SK-N-SH treated with all-trans-retinoic acid at 6 μM for 48 hours (cell line): ENCODE data around the gene EFEMP1.

Source experiments
- ATAC-seq: fragments of 200-7000 bp; cut with Tn5 transposase; 3 replicates; pipeline ENCODE4 v1.9.1; 2020; ENCODE audit warnings: mild to moderate bottlenecking, moderate library complexity
- BACH2 ChIP-seq: fragments of 250-450 bp; sonication (Bioruptor Pico); IDR thresholded peaks from 2 replicates; pipeline ENCODE4 v1.9.0; 2021; ENCODE audit warnings: mild to moderate bottlenecking, borderline replicate concordance
- CSDC2 ChIP-seq: fragments of 250-450 bp; sonication (Bioruptor Pico); IDR thresholded peaks from 2 replicates; pipeline ENCODE4 v1.5.0; 2020; ENCODE audit warnings: mild to moderate bottlenecking, moderate library complexity
- GLIS3 ChIP-seq: fragments of 250-450 bp; sonication (Bioruptor Pico); IDR thresholded peaks from 2 replicates; pipeline ENCODE4 v1.5.0; 2020; ENCODE audit warnings: mild to moderate bottlenecking, moderate library complexity
- OSR1 ChIP-seq: fragments of 250-450 bp; sonication (Bioruptor Pico); IDR thresholded peaks from 2 replicates; pipeline ENCODE4 v1.8.0; 2022; ENCODE audit warnings: moderate library complexity, mild to moderate bottlenecking, inconsistent platforms
- RARB ChIP-seq: fragments of 250-450 bp; sonication (Bioruptor Pico); IDR thresholded peaks from 2 replicates; pipeline ENCODE4 v1.8.0; 2021; ENCODE audit warnings: mild to moderate bottlenecking, moderate library complexity
- TCF4 ChIP-seq: fragments of 250-450 bp; sonication (Bioruptor Pico); IDR thresholded peaks from 2 replicates; pipeline ENCODE4 v1.8.0; 2021; ENCODE audit warnings: mild to moderate bottlenecking, moderate library complexity, borderline replicate concordance
- TOX ChIP-seq: fragments of 250-450 bp; sonication (Bioruptor Pico); IDR thresholded peaks from 2 replicates; pipeline ENCODE4 v1.8.0; 2021; ENCODE audit warnings: mild to moderate bottlenecking, moderate library complexity, borderline replicate concordance
- ZC3H10 ChIP-seq: fragments of 250-450 bp; sonication (Bioruptor Pico); IDR thresholded peaks from 2 replicates; pipeline ENCODE4 v1.5.1; 2021; ENCODE audit warnings: mild to moderate bottlenecking, moderate library complexity
- TF ChIP-seq, protein P1 (sequence below): fragments of 250-450 bp; sonication (Bioruptor Pico); IDR thresholded peaks from 2 replicates; pipeline ENCODE4 v1.5.0; 2020; ENCODE audit warnings: mild to moderate bottlenecking, moderate library complexity

Gene EFEMP1

DNA sequence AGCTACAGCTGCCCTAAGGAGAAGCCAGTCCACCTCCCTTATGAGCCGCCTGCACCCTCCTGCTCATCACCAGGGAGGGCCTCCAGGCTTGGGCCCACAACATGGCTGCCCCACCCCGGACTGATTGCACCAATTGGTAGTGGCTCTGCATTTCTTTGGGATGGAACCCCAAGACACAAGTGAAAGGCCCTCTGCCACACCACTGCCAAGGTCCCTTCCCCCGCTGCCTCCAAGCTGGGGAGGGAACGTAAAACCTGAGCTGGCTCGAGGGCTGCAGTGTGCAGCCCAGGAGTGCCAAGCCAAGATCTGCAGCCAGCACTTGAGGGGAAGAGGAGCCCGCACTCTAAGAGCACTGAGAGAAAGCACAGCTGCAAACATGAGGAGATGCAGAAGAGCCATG, 97.3 kb downstream of the EFEMP1 start (continued):
- TF ChIP-seq, protein P1, sequence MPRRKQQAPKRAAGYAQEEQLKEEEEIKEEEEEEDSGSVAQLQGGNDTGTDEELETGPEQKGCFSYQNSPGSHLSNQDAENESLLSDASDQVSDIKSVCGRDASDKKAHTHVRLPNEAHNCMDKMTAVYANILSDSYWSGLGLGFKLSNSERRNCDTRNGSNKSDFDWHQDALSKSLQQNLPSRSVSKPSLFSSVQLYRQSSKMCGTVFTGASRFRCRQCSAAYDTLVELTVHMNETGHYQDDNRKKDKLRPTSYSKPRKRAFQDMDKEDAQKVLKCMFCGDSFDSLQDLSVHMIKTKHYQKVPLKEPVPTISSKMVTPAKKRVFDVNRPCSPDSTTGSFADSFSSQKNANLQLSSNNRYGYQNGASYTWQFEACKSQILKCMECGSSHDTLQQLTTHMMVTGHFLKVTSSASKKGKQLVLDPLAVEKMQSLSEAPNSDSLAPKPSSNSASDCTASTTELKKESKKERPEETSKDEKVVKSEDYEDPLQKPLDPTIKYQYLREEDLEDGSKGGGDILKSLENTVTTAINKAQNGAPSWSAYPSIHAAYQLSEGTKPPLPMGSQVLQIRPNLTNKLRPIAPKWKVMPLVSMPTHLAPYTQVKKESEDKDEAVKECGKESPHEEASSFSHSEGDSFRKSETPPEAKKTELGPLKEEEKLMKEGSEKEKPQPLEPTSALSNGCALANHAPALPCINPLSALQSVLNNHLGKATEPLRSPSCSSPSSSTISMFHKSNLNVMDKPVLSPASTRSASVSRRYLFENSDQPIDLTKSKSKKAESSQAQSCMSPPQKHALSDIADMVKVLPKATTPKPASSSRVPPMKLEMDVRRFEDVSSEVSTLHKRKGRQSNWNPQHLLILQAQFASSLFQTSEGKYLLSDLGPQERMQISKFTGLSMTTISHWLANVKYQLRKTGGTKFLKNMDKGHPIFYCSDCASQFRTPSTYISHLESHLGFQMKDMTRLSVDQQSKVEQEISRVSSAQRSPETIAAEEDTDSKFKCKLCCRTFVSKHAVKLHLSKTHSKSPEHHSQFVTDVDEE (CRISPR knock-in tag), result no peak
- TF ChIP-seq TCF4, result no peak
- TF ChIP-seq, all 23 proteins: peak for 0

DNA sequence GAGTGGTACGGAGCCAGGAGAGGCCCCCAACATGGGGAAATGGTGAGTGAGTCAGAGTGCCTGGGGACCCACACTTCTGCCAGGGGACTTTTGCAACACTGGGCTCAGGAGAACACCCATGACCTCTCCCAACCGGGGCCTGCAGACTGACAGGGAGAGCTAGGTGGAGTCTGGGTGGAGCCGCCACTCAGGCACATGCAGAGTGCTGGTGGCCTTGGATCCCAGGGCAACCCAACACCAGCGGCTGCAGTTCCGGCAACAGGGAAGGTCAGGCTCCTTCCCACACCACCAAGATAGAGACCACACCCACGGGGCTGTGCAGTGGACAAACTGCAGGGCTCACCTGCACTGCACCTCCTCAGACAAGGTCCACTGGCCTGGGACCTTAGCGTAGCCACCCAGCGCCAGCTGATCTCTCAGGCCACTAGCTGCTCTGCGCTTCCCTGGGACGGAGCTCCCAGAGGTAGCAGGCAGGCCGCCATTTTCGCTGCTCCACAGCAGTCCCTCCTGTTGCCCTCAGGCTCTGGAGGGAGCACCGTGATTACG, 99.0 kb downstream of the EFEMP1 start:
- TF ChIP-seq ZC3H10 (CRISPR knock-in tag) (no peak), TOX (CRISPR knock-in tag) (no peak), RARB (no peak), OSR1 (CRISPR knock-in tag) (no peak), GLIS3 (no peak), CSDC2 (CRISPR knock-in tag) (no peak), BACH2 (CRISPR knock-in tag) (no peak)
- ATAC-seq, result no peak
